ENCODE results near the gene PIK3R6.

The PIK3R6 gene

GRCh38 chr17:8791248-8791909 is 76.1 kb downstream of the PIK3R6 start:
- DNase-seq, result no peak

- DNase-seq, result no peak
Observed at GRCh38 chr17:8789743-8790142, 77.7 kb downstream of the PIK3R6 start.

GRCh38 chr17:8788998-8789397 is 78.5 kb downstream of the PIK3R6 start:
- no peak for DNase-seq

GRCh38 chr17:8785547-8786413 is 81.7 kb downstream of the PIK3R6 start:
- DNase-seq, result peak; percentile 70 to 75

- no peak for DNase-seq
Observed at GRCh38 chr17:8782176-8782575, 85.3 kb downstream of the PIK3R6 start.

- DNase-seq, result no peak
Observed at GRCh38 chr17:8781776-8782175, 85.7 kb downstream of the PIK3R6 start.

GRCh38 chr17:8776881-8777280 is 90.6 kb downstream of the PIK3R6 start:
- no peak for DNase-seq

GRCh38 chr17:8776248-8776647 is 91.2 kb downstream of the PIK3R6 start:
- no peak for DNase-seq

GRCh38 chr17:8766731-8767130 is 100.7 kb downstream of the PIK3R6 start:
- no peak for DNase-seq

- DNase-seq, result no peak
Observed at GRCh38 chr17:8762012-8762411, 105.5 kb downstream of the PIK3R6 start.

GRCh38 chr17:8758137-8758596 is 109.3 kb downstream of the PIK3R6 start, which contains the start of gene SPDYE4:
SPDYE4 (minus strand) TSS chr17:8758546; CDS start chr17:8758382, 164 bp downstream.
- DNase-seq, result no peak

GRCh38 chr17:8757189-8757588 is 110.3 kb downstream of the PIK3R6 start:
- no peak for DNase-seq

- no peak for DNase-seq
Observed at GRCh38 chr17:8755590-8756255, 111.8 kb downstream of the PIK3R6 start.

GRCh38 chr17:8754890-8755289 is 112.6 kb downstream of the PIK3R6 start:
- DNase-seq, result no peak

- no peak for DNase-seq
Observed at GRCh38 chr17:8753976-8754440, 113.5 kb downstream of the PIK3R6 start.

- no peak for DNase-seq
Observed at GRCh38 chr17:8753136-8753975, 114.1 kb downstream of the PIK3R6 start.
